OCI-LY1 (cell line): ENCODE measurements around the gene PRR5.

Experiments
- H2AFZ ChIP-seq: fragments of 200-600 bp; sonication (generic), shearing (Covaris generic); 2 replicates; pipeline ENCODE4 v1.6.0; 2014; ENCODE audit warnings: antibody characterized with exemption, mild to moderate bottlenecking, low read length
- H3F3A ChIP-seq: fragments of 200-600 bp; sonication (generic), shearing (Covaris generic); 2 replicates; pipeline ENCODE4 v1.6.0; 2014; ENCODE audit warnings: mild to moderate bottlenecking, antibody characterized with exemption, low read length, moderate library complexity; ENCODE audit not compliant: insufficient read depth
- H3K27ac ChIP-seq: fragments of 200-600 bp; sonication (generic); 2 replicates; pipeline ENCODE4 v1.5.1; 2014; ENCODE audit warnings: low read length, mixed run types, mild to moderate bottlenecking, low read depth; ENCODE audit not compliant: poor library complexity, severe bottlenecking
- H3K27me3 ChIP-seq: fragments of 200-600 bp; sonication (generic); 2 replicates; pipeline ENCODE4 v1.6.0; 2014; ENCODE audit warnings: antibody characterized with exemption, mild to moderate bottlenecking, low read length, moderate library complexity; ENCODE audit not compliant: insufficient read depth
- H3K36me3 ChIP-seq: fragments of 200-600 bp; sonication (generic); 2 replicates; pipeline ENCODE4 v1.6.1; 2014; ENCODE audit warnings: mild to moderate bottlenecking, antibody characterized with exemption, low read length, moderate library complexity, mixed read lengths; ENCODE audit not compliant: insufficient read depth
- H3K4me1 ChIP-seq: fragments of 200-600 bp; sonication (generic); 2 replicates; pipeline ENCODE4 v1.5.1; 2014; ENCODE audit warnings: mild to moderate bottlenecking, low read length, moderate library complexity; ENCODE audit not compliant: insufficient read depth, severe bottlenecking
- H3K4me2 ChIP-seq: fragments of 200-600 bp; sonication (generic), shearing (Covaris generic); 2 replicates; pipeline ENCODE4 v1.6.1; 2014; ENCODE audit warnings: low read length
- H3K4me3 ChIP-seq: fragments of 200-600 bp; sonication (generic); 2 replicates; pipeline ENCODE4 v1.5.1; 2014; ENCODE audit warnings: low read length, low read depth, mild to moderate bottlenecking, mixed read lengths; ENCODE audit not compliant: poor library complexity, severe bottlenecking
- H3K79me2 ChIP-seq: fragments of 200-600 bp; shearing (Covaris generic); 2 replicates; pipeline ENCODE4 v1.6.1; 2016; ENCODE audit warnings: mixed run types, low read length, mixed read lengths; ENCODE audit not compliant: insufficient read depth
- H3K9ac ChIP-seq: fragments of 200-600 bp; sonication (generic), shearing (Covaris generic); 2 replicates; pipeline ENCODE4 v1.6.1; 2014; ENCODE audit warnings: mild to moderate bottlenecking, low read length, mixed read lengths
- H3K9me2 ChIP-seq: fragments of 200-600 bp; sonication (generic), shearing (Covaris generic); 2 replicates; pipeline ENCODE4 v1.6.1; 2014; ENCODE audit warnings: low read depth, mild to moderate bottlenecking, low read length, mixed read lengths
- H3K9me3 ChIP-seq: fragments of 200-600 bp; shearing (Covaris generic); 2 replicates; pipeline ENCODE4 v1.6.1; 2014; ENCODE audit warnings: low read length, mixed read lengths
- H4K20me1 ChIP-seq: fragments of 200-600 bp; sonication (generic), shearing (Covaris generic); 2 replicates; pipeline ENCODE4 v1.6.0; 2016; ENCODE audit warnings: mild to moderate bottlenecking, low read length; ENCODE audit not compliant: insufficient read depth
- CTCF ChIP-seq: fragments of 200-600 bp; sonication (generic), shearing (Covaris generic); IDR thresholded peaks from 2 replicates; pipeline ENCODE4 v1.5.1; 2017; ENCODE audit warnings: mild to moderate bottlenecking, antibody characterized with exemption, low read length, moderate library complexity, mixed read lengths
- EZH2 ChIP-seq: fragments of 200-600 bp; sonication (generic), shearing (Covaris generic); IDR thresholded peaks from 2 replicates; pipeline ENCODE4 v1.8.0; 2017; ENCODE audit warnings: borderline replicate concordance, mixed run types, mild to moderate bottlenecking, antibody characterized with exemption, low read length, moderate library complexity, mixed read lengths

PRR5 gene

GRCh38 chr22:44721213-44721612, 19.2 kb downstream of the PRR5 start:
- TF ChIP-seq EZH2 (no peak), CTCF (no peak)
- Histone ChIP-seq H3K36me3 (no peaks in the 10 kb centered on the region), H3K79me2 (no peaks in the 10 kb centered on the region), H3K4me2 (no peak overlapping the region), H3F3A (no peaks in the 10 kb centered on the region), H3K9me2 (no peaks in the 10 kb centered on the region), H4K20me1 (no peaks in the 10 kb centered on the region), H3K4me1 (no peaks in the 10 kb centered on the region), H3K4me3 (no peak overlapping the region), H3K9me3 (no peaks in the 10 kb centered on the region), H2AFZ (no peak overlapping the region), H3K9ac (no peak overlapping the region), H3K27ac (no peak overlapping the region), H3K27me3 (no peaks in the 10 kb centered on the region; the same call in 1 of the 2 replicates)

- Histone ChIP-seq H3K9me3 (no peaks in the 10 kb centered on the region), H3K27me3 (no peaks in the 10 kb centered on the region; the same call in 1 of the 2 replicates), H3F3A (no peaks in the 10 kb centered on the region), H3K9me2 (no peaks in the 10 kb centered on the region), H3K4me3 (no peak overlapping the region), H3K27ac (no peak overlapping the region), H3K4me2 (no peak overlapping the region), H4K20me1 (no peaks in the 10 kb centered on the region), H3K9ac (no peak overlapping the region), H3K79me2 (no peaks in the 10 kb centered on the region), H3K4me1 (no peaks in the 10 kb centered on the region), H2AFZ (no peak overlapping the region), H3K36me3 (no peaks in the 10 kb centered on the region)
- no peak for TF ChIP-seq CTCF
- TF ChIP-seq EZH2 = no peak
These were observed 20.6 kb downstream of the PRR5 start for GRCh38 chr22:44722611-44723010.

- Histone ChIP-seq H4K20me1 (no peaks in the 10 kb centered on the region), H3F3A (no peaks in the 10 kb centered on the region), H3K27ac (no peak overlapping the region), H3K4me1 (no peaks in the 10 kb centered on the region), H3K36me3 (no peaks in the 10 kb centered on the region), H3K9ac (no peak overlapping the region), H3K4me3 (no peak overlapping the region), H3K9me3 (no peaks in the 10 kb centered on the region), H3K79me2 (no peaks in the 10 kb centered on the region), H3K27me3 (no peaks in the 10 kb centered on the region; the same call in 1 of the 2 replicates), H3K4me2 (no peak overlapping the region), H3K9me2 (no peaks in the 10 kb centered on the region), H2AFZ (no peak overlapping the region)
- TF ChIP-seq EZH2 = no peak
- no peak for TF ChIP-seq CTCF
These were observed 21.8 kb downstream of the PRR5 start for GRCh38 chr22:44723801-44724200.
